Colonic mucosa (tissue), 4 donors: ENCODE data around the gene SYNJ2. TPM values are rescaled to one million over a fixed set of nuclear protein-coding genes. Genes with fewer than 3 reads are reported as not detected.

ENCODE experiments used
- DNase-seq: peaks from one replicate; pipeline ENCODE4 v3.0.0-alpha.2; 2020
- H3K27ac ChIP-seq: fragments of 200-600 bp; one replicate; pipeline ENCODE4 v1.8.0; 2021
- H3K27me3 ChIP-seq: fragments of 200-600 bp; one replicate; pipeline ENCODE4 v1.8.0; 2021
- H3K36me3 ChIP-seq: fragments of 200-600 bp; one replicate; pipeline ENCODE4 v1.8.0; 2021
- H3K4me1 ChIP-seq: fragments of 200-600 bp; one replicate; pipeline ENCODE4 v1.8.0; 2021; ENCODE audit warnings: mild to moderate bottlenecking
- H3K4me3 ChIP-seq: fragments of 200-600 bp; one replicate; pipeline ENCODE4 v1.8.0; 2021
- H3K9ac ChIP-seq, 2 donors: one replicate each; pipeline ENCODE4 v1.7.0; 2013; ENCODE audit warnings: control low read depth in 2 of 2, low read depth in 2 of 2, low read length in 2 of 2
- H3K9me3 ChIP-seq: fragments of 200-600 bp; one replicate; pipeline ENCODE4 v1.8.0; 2021
- intact Hi-C: fragments of 100-400 bp; cut with DNase I; formaldehyde crosslinking; loops from one replicate; pipeline ENCODE4 v1.14.1; 2022
- total RNA-seq, 2 donors: library from RNA; stranded (reverse); fragmentation: NEBNext Ultra II Directional in 1 of 2; extraction: Animal tissue kit (Norgen Biotek cat#: 25700) in 1 of 2; gene quantifications; one replicate each; pipeline ENCODE4 v1.2.1, GENCODE V29; 2021
- TF ChIP-seq, protein P1 (sequence below): fragments of 200-600 bp; IDR thresholded peaks from one replicate; pipeline ENCODE4 v1.8.0; 2022; ENCODE audit warnings: antibody characterized with exemption, mild to moderate bottlenecking
- donor health status: healthy.
- donor health status: DM: no; HTN: no; CAD: no.
- donor health status: DM: no; HTN: no; CAD: no.

Gene SYNJ2
- total RNA-seq, 2 donors from 2014 or later: 46.0 to 53.5 TPM

DNA sequence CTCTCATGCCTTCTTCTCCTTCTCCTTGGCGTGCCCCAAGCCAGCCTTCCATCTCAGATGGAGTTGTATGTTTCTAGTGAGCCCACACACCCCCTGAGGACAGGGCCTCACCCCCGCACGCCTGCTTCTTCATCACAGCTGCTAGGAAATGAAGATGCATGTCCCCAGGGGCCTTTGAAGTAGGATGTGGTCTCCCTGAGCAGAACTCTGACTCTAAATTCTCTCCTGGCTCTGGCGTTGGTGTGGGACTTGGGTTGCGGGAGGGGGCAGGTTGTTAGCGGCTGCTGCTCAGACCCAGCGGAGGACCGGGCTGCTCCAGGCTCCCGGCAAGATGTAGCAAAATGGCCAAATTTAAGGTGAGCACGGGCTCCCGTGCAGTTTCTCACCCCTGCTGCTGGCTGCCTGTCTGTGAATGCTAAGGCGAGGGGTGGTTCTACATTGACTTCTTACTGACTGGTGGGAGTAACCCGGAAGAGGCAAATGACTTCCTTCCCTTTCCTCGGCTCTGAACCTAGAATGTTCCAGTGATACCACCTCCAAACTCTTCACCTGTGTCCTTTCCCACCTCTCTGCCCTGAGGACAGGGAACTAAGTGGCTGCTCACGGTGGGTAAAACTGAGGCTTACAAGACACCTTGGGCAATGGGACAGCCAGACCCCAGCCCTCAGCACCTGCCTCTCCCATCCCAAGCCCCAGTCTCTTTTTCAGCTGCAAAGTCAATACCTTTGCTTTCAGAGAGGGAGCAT, 8.8 kb downstream of the SYNJ2 start:
- Histone ChIP-seq H3K4me3 (no peak overlapping the region), H3K4me1 (peaks cover 8% of the 10 kb centered on the region), H3K27ac (no peak overlapping the region), H3K9ac (no peak overlapping the region), H3K27me3 (no peaks in the 10 kb centered on the region), H3K9me3 (no peaks in the 10 kb centered on the region), H3K36me3 (no peaks in the 10 kb centered on the region)
- intact Hi-C loops: no loop called here
- TF ChIP-seq, protein P1, sequence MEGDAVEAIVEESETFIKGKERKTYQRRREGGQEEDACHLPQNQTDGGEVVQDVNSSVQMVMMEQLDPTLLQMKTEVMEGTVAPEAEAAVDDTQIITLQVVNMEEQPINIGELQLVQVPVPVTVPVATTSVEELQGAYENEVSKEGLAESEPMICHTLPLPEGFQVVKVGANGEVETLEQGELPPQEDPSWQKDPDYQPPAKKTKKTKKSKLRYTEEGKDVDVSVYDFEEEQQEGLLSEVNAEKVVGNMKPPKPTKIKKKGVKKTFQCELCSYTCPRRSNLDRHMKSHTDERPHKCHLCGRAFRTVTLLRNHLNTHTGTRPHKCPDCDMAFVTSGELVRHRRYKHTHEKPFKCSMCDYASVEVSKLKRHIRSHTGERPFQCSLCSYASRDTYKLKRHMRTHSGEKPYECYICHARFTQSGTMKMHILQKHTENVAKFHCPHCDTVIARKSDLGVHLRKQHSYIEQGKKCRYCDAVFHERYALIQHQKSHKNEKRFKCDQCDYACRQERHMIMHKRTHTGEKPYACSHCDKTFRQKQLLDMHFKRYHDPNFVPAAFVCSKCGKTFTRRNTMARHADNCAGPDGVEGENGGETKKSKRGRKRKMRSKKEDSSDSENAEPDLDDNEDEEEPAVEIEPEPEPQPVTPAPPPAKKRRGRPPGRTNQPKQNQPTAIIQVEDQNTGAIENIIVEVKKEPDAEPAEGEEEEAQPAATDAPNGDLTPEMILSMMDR: no peak
- DNase-seq: no peak

DNA sequence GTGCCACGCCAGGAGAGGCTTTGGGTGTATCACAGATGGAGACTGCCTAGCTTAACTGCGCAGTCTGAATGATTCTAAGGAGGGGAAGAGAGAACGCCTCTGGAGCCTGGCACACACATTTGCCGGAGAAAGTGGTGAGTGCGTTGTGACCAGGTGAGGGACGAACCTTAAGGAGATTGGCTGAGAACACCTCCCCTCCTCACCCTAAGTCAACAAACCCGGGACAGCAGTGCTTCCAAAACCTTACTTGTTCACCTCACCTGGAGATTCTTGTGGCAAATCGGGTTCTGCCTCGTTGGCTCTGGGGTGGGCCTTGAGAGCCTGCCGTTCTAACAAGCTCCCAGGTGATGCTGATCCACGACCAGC, 9.4 kb downstream of the SYNJ2 start:
- H3K36me3 ChIP-seq: no peaks in the 10 kb centered on the region
- H3K4me3 ChIP-seq: no peak overlapping the region
- H3K4me1 ChIP-seq: peaks cover 8% of the 10 kb centered on the region
- TF ChIP-seq, protein P1: no peak
- H3K27me3 ChIP-seq: no peaks in the 10 kb centered on the region
- DNase-seq: no peak
- no peak overlapping the region for H3K27ac ChIP-seq
- no peak overlapping the region for H3K9ac ChIP-seq
- intact Hi-C loops: no loop called here
- H3K9me3 ChIP-seq: no peaks in the 10 kb centered on the region

DNA sequence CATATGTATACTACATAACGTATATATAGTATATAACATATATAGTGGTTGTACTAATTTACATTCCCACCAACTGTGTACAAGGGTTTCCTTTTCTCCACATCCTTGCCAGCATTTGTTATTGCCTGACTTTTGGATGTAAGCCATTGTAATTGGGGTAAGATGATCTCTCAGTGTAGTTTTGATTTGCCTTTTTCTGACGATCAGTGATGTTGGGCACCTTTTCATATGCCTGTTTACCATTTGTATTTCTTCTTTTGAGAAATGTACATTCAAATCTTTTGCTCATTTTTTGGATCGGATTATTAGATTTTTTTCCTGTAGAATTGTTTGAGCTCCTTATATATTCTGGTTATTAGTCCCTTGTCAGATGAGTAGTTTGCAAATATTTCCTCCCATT, 11.4 kb downstream of the SYNJ2 start:
- H3K4me3 ChIP-seq: no peak overlapping the region
- no peak for DNase-seq
- no peak overlapping the region for H3K27ac ChIP-seq
- TF ChIP-seq, protein P1: no peak
- peaks cover 8% of the 10 kb centered on the region for H3K4me1 ChIP-seq
- intact Hi-C loops: no loop called here
- H3K9ac ChIP-seq: no peak overlapping the region
- no peaks in the 10 kb centered on the region for H3K36me3 ChIP-seq
- H3K9me3 ChIP-seq: no peaks in the 10 kb centered on the region
- no peaks in the 10 kb centered on the region for H3K27me3 ChIP-seq

DNA sequence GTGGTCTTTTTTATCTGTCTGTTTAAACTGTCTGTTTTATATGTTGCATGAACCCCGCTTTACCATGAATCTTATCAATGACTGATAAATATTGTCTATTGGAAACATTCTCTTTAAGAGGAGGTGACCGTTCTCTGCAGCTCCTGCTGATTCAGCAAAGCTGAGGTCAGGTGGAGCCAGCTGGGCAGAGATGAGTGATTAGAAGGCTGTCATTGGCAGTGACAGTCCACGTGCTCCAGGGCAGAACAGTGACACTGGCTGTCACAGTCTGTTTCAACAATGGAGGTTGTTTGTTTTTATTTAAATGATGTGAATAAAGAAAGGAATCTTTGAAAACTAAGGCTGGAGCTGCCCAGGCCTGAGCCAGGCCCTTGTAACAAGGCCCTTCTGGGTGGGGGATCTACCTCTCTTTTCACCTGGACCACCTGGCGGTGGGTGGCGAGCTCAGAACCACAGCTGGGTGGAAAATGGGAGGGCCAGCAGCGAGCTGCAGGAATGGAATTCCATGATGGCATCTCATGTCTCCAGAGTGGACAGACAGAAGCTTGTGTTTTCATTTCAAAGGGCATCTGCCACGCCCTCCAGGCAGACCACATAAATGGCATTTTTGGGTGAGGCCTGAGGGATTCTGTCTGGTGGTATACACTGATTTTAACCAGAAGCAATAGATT, 12.6 kb downstream of the SYNJ2 start:
- H3K9ac ChIP-seq: no peak overlapping the region
- TF ChIP-seq, protein P1: no peak
- H3K4me3 ChIP-seq: no peak overlapping the region
- no peaks in the 10 kb centered on the region for H3K9me3 ChIP-seq
- DNase-seq: no peak
- H3K27me3 ChIP-seq: no peaks in the 10 kb centered on the region
- H3K36me3 ChIP-seq: no peaks in the 10 kb centered on the region
- intact Hi-C loops: no loop called here
- H3K27ac ChIP-seq: no peak overlapping the region
- peaks cover 8% of the 10 kb centered on the region for H3K4me1 ChIP-seq

DNA sequence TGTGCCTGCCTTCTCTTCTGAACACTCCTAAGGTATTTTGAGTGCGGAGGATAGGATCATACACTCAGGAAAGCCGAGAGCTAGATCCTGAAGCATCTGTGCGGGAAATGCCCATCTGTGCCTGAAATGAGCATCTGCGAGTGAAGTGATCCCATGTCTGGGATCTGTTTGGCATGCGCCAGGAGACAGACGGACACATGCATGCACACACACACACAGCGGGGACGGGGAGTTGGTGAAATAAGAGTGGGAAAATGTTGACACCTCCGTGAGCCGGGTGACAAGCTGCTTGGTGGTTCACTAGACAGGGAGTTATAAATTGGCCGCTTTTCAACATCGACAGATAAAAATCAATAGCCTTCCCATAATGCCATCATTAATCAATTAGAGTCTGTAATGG, 13.8 kb downstream of the SYNJ2 start:
- Histone ChIP-seq H3K36me3 (no peaks in the 10 kb centered on the region), H3K27ac (no peak overlapping the region), H3K4me3 (no peak overlapping the region), H3K27me3 (no peaks in the 10 kb centered on the region), H3K4me1 (no peaks in the 10 kb centered on the region), H3K9me3 (no peaks in the 10 kb centered on the region), H3K9ac (no peak overlapping the region)
- TF ChIP-seq, protein P1: no peak
- DNase-seq: no peak
- intact Hi-C loops: no loop called here
